Omental fat pad (tissue), 4 donors: ENCODE measurements around the gene ERMN. TPM values are rescaled to one million over a fixed set of nuclear protein-coding genes. Genes with fewer than 3 reads are reported as not detected.

Experiments used
- ATAC-seq: fragments of 150-250 bp; one replicate; pipeline ENCODE4 v1.9.1; 2016; ENCODE audit warnings: mild to moderate bottlenecking, moderate library complexity; ENCODE audit not compliant: low FRiP score
- DNase-seq: peaks from one replicate; pipeline ENCODE4 v3.0.0-alpha.2; 2019; ENCODE audit warnings: low spot score
- CTCF ChIP-seq, 3 donors: fragments of 450-650 bp; IDR thresholded peaks; one replicate each; pipeline ENCODE4 v1.5.1; 2016 to 2017; ENCODE audit warnings: antibody characterized with exemption in 3 of 3, mild to moderate bottlenecking in 3 of 3, moderate library complexity in 2 of 3
- total RNA-seq, 4 donors: library from RNA; depleted of rRNA; stranded (reverse); fragments of >200 nt; gene quantifications; one replicate each; pipeline ENCODE4 v1.1.0, GENCODE V29; 2016

The ERMN gene
- total RNA-seq, 4 donors from 2014 or later: 0.50 to 1.8 (median 1.4) TPM

GRCh38 chr2:157329524-157329923 is 3.9 kb upstream of the ERMN start:
- DNase-seq: no peak
- TF ChIP-seq CTCF (IDR thresholded peaks at IDR 0.05): no peak
- ATAC-seq: no peak

- DNase-seq: peak; percentile 86
- peak; percentile 68 for ATAC-seq
- TF ChIP-seq CTCF (IDR thresholded peaks at IDR 0.05): no peak
These were observed 2.2 kb upstream of the ERMN start for GRCh38 chr2:157327621-157328500.

- ATAC-seq (no peak), DNase-seq (no peak)
- TF ChIP-seq CTCF (IDR thresholded peaks at IDR 0.05): no peak
These were observed 1.6 kb upstream of the ERMN start for GRCh38 chr2:157327200-157327599.

- DNase-seq: no peak
- ATAC-seq: no peak
- no peak for TF ChIP-seq CTCF (IDR thresholded peaks at IDR 0.05)
These were observed 1.1 kb upstream of the ERMN start for GRCh38 chr2:157326698-157327097.

- no peak for TF ChIP-seq CTCF (IDR thresholded peaks at IDR 0.05)
- DNase-seq: no peak
- no peak for ATAC-seq
These were observed 1.2 kb downstream of the ERMN start for GRCh38 chr2:157324331-157324843.

GRCh38 chr2:157322432-157322831 is 3.2 kb downstream of the ERMN start:
- DNase-seq (no peak), ATAC-seq (no peak)
- no peak for TF ChIP-seq CTCF (IDR thresholded peaks at IDR 0.05)

- ATAC-seq (no peak), DNase-seq (no peak)
- TF ChIP-seq CTCF (IDR thresholded peaks at IDR 0.05): no peak
These were observed 4.2 kb downstream of the ERMN start for GRCh38 chr2:157321466-157321865.
